ENCODE data around the gene TBCE. TPM values are rescaled to one million over a fixed set of nuclear protein-coding genes. Genes with fewer than 3 reads are reported as not detected.

The TBCE gene
- total RNA-seq, 1 experiment from 2014 or later = 24.0 TPM

GRCh38 chr1:235495030-235495429 lies 127.8 kb downstream of the TBCE start:
- no peaks in the 10 kb centered on the region for H3K9me3 ChIP-seq (ENCODE audit: low read length)
- H3K4me1 ChIP-seq (ENCODE audit: low read length) = no peaks in the 10 kb centered on the region; the same call in 1 of the 2 replicates
- H4K20me1 ChIP-seq (ENCODE audit: insufficient read depth, low read depth, low read length) = 0 out of 2 replicates have a peak, but pooled peaks cover 7% of the 10 kb centered on the region
- H3K79me2 ChIP-seq (ENCODE audit: low read length) = peaks cover 25% of the 10 kb centered on the region
- no peak overlapping the region for H2AFZ ChIP-seq (ENCODE audit: low read length)
- H3K9me2 ChIP-seq (replicated peaks; ENCODE audit: insufficient read depth, low read length) = no peaks in the 10 kb centered on the region
- no peak overlapping the region for H3K27ac ChIP-seq (ENCODE audit: low read length)
- peaks cover 14% of the 10 kb centered on the region; the same call in 1 of the 2 replicates for H3K36me3 ChIP-seq (ENCODE audit: insufficient read depth, low read length)
- H3K4me3 ChIP-seq (ENCODE audit: low read length) = no peak overlapping the region
- DNase-seq = no peak
- H3K4me2 ChIP-seq (ENCODE audit: low read depth, low read length, poor library complexity, severe bottlenecking) = no peak overlapping the region
- no peaks in the 10 kb centered on the region for H3K27me3 ChIP-seq (ENCODE audit: low read length)
- no peak overlapping the region for H3K9ac ChIP-seq (ENCODE audit: low read length)

GRCh38 chr1:235495551-235495950 lies 128.3 kb downstream of the TBCE start:
- no peak overlapping the region for H2AFZ ChIP-seq (ENCODE audit: low read length)
- peaks cover 28% of the 10 kb centered on the region for H3K79me2 ChIP-seq (ENCODE audit: low read length)

GRCh38 chr1:235500971-235501540 lies 133.8 kb downstream of the TBCE start:
- Histone ChIP-seq H3K4me2 (ENCODE audit: low read depth, low read length, poor library complexity, severe bottlenecking) (no peak overlapping the region), H3K4me3 (ENCODE audit: low read length) (no peak overlapping the region), H3K79me2 (ENCODE audit: low read length) (peaks cover 40% of the 10 kb centered on the region), H3K9me3 (ENCODE audit: low read length) (no peaks in the 10 kb centered on the region), H3K36me3 (ENCODE audit: insufficient read depth, low read length) (no peaks in the 10 kb centered on the region), H2AFZ (ENCODE audit: low read length) (no peak overlapping the region), H3K9me2 (replicated peaks; ENCODE audit: insufficient read depth, low read length) (no peaks in the 10 kb centered on the region), H3K27me3 (ENCODE audit: low read length) (no peaks in the 10 kb centered on the region), H3K4me1 (ENCODE audit: low read length) (peaks cover 22% of the 10 kb centered on the region), H3K27ac (ENCODE audit: low read length) (no peak overlapping the region), H3K9ac (ENCODE audit: low read length) (no peak overlapping the region), H4K20me1 (ENCODE audit: insufficient read depth, low read depth, low read length) (peaks cover 28% of the 10 kb centered on the region)
- DNase-seq = no peak

More at GRCh38 chr1:235495551-235495950, 128.3 kb downstream of the TBCE start:
- no peaks in the 10 kb centered on the region for H3K9me3 ChIP-seq (ENCODE audit: low read length)
- no peak overlapping the region for H3K4me3 ChIP-seq (ENCODE audit: low read length)
- H3K9me2 ChIP-seq (replicated peaks; ENCODE audit: insufficient read depth, low read length) = no peaks in the 10 kb centered on the region
- no peak for DNase-seq
- H3K4me2 ChIP-seq (ENCODE audit: low read depth, low read length, poor library complexity, severe bottlenecking) = no peak overlapping the region
- peaks cover 14% of the 10 kb centered on the region; the same call in 1 of the 2 replicates for H3K36me3 ChIP-seq (ENCODE audit: insufficient read depth, low read length)
- H3K27me3 ChIP-seq (ENCODE audit: low read length) = no peaks in the 10 kb centered on the region
- no peak overlapping the region for H3K27ac ChIP-seq (ENCODE audit: low read length)
- H3K9ac ChIP-seq (ENCODE audit: low read length) = no peak overlapping the region
- H3K4me1 ChIP-seq (ENCODE audit: low read length) = no peaks in the 10 kb centered on the region; the same call in 1 of the 2 replicates
- 0 out of 2 replicates have a peak, but pooled peaks cover 8% of the 10 kb centered on the region for H4K20me1 ChIP-seq (ENCODE audit: insufficient read depth, low read depth, low read length)

Small RNAs within 50 kb of the gene (small RNA-seq; reads per million reads assigned to genes)
- not detected for gene AL391994.1
- gene RPS21P1 = not detected

Other genes starting within 250 kb of the TBCE start
- gene TOMM20, start 238.6 kb upstream of the TBCE start, total RNA-seq (2014; rRNA removed; shearing (Covaris generic); ENCODE audit: low replicate concordance) = 60.0 and 113 TPM in 2 replicates
- gene RBM34, start 206.2 kb upstream of the TBCE start, total RNA-seq (2014; rRNA removed; shearing (Covaris generic); ENCODE audit: low replicate concordance) = 39.3 and 45.1 TPM in 2 replicates
- 43.6 and 56.4 TPM in 2 replicates for gene ARID4B, start 39.2 kb upstream of the TBCE start, total RNA-seq (2014; rRNA removed; shearing (Covaris generic); ENCODE audit: low replicate concordance)
- gene GGPS1, start 38.9 kb upstream of the TBCE start, total RNA-seq (2014; rRNA removed; shearing (Covaris generic); ENCODE audit: low replicate concordance) = 13.9 and 45.3 TPM in 2 replicates
- 10.8 and 15.4 TPM in 2 replicates for gene B3GALNT2, start 137.0 kb downstream of the TBCE start, total RNA-seq (2014; rRNA removed; shearing (Covaris generic); ENCODE audit: low replicate concordance)

Measured in Karpas-422 (cell line).